Suprapubic skin (tissue), 4 donors: ENCODE data around the gene IQCB1. TPM values are rescaled to one million over a fixed set of nuclear protein-coding genes. Genes with fewer than 3 reads are reported as not detected.

Experiments
- DNase-seq, 2 donors: peaks; one replicate each; pipeline ENCODE4 v3.0.0-alpha.2; 2019; ENCODE audit warnings: low spot score in 2 of 2
- H3K27ac ChIP-seq: fragments of 200-600 bp; sonication (generic); one replicate; pipeline ENCODE4 v1.5.1; 2019
- H3K27me3 ChIP-seq: fragments of 200-600 bp; sonication (generic); one replicate; pipeline ENCODE4 v1.5.1; 2019
- H3K36me3 ChIP-seq: fragments of 200-600 bp; sonication (generic); one replicate; pipeline ENCODE4 v1.5.1; 2019
- H3K4me1 ChIP-seq: fragments of 200-600 bp; sonication (generic); one replicate; pipeline ENCODE4 v1.5.1; 2019
- H3K4me3 ChIP-seq: fragments of 200-600 bp; sonication (generic); one replicate; pipeline ENCODE4 v1.5.1; 2019; ENCODE audit warnings: mild to moderate bottlenecking
- H3K9me3 ChIP-seq: fragments of 200-600 bp; sonication (generic); one replicate; pipeline ENCODE4 v1.5.1; 2019
- CTCF ChIP-seq, 2 donors: fragments of 200-600 bp in 1 of 2; fragments of 450-650 bp in 1 of 2; sonication (generic) in 1 of 2; IDR thresholded peaks; one replicate each; pipeline ENCODE4 v1.5.1; 2016 to 2019; ENCODE audit warnings: antibody characterized with exemption in 2 of 2, mild to moderate bottlenecking in 1 of 2, moderate library complexity in 1 of 2
- EP300 ChIP-seq: sonication (generic); formaldehyde crosslinking; IDR thresholded peaks from one replicate; pipeline ENCODE4 v1.6.1; 2017; ENCODE audit warnings: antibody characterized with exemption
- POLR2A ChIP-seq, 2 donors: fragments of 450-650 bp; IDR thresholded peaks; one replicate each; pipeline ENCODE4 v1.6.1; 2017; ENCODE audit warnings: antibody characterized with exemption in 2 of 2, mild to moderate bottlenecking in 2 of 2, moderate library complexity in 2 of 2
- POLR2AphosphoS5 ChIP-seq, 3 donors: sonication (generic); formaldehyde crosslinking; IDR thresholded peaks; one replicate each; pipeline ENCODE4 v1.6.1; 2017; ENCODE audit warnings: antibody characterized with exemption in 3 of 3
- WGBS: methylation state at CpG from one replicate; pipeline ENCODE4 v1.1.5; 2018; 5-methylcytosine and 5-hydroxymethylcytosine counted together
- total RNA-seq, 4 donors: library from RNA; depleted of rRNA; stranded (reverse); fragments of >200 nt; gene quantifications; one replicate each; pipeline ENCODE4 v1.1.0, GENCODE V29; 2016

The IQCB1 gene
- total RNA-seq, 4 donors from 2014 or later, result 8.1 to 35.8 (median 15.0) TPM

- H3K36me3 ChIP-seq, result peaks cover 77% of the 10 kb centered on the region
- WGBS, result 97% methylated on average over 1 of the region's 1 CpG
- no peak overlapping the region for H3K27ac ChIP-seq
Measured at GRCh38 chr3:121822973-121823372, 11.9 kb downstream of the IQCB1 start.

GRCh38 chr3:121821421-121822199, 13.2 kb downstream of the IQCB1 start:
- WGBS, result 95% methylated on average over 2 of the region's 2 CpGs
- H3K9me3 ChIP-seq, result peaks cover 4% of the 10 kb centered on the region
- TF ChIP-seq CTCF (IDR thresholded peaks at IDR 0.05) (no peak), POLR2AphosphoS5 (IDR thresholded peaks at IDR 0.05) (no peak), EP300 (no peak), POLR2A (IDR thresholded peaks at IDR 0.05) (no peak)
- no peak overlapping the region for H3K27ac ChIP-seq
- no peak for DNase-seq
- H3K36me3 ChIP-seq, result peaks cover 78% of the 10 kb centered on the region
- no peak overlapping the region for H3K4me3 ChIP-seq
- H3K4me1 ChIP-seq, result no peaks in the 10 kb centered on the region
- H3K27me3 ChIP-seq, result no peaks in the 10 kb centered on the region

More at GRCh38 chr3:121822973-121823372, 11.9 kb downstream of the IQCB1 start:
- peaks cover 4% of the 10 kb centered on the region for H3K9me3 ChIP-seq
- H3K4me3 ChIP-seq, result no peak overlapping the region
- H3K4me1 ChIP-seq, result no peaks in the 10 kb centered on the region
- TF ChIP-seq POLR2AphosphoS5 (IDR thresholded peaks at IDR 0.05), result no peak
- TF ChIP-seq POLR2A (IDR thresholded peaks at IDR 0.05), result no peak
- no peaks in the 10 kb centered on the region for H3K27me3 ChIP-seq
- no peak for DNase-seq

GRCh38 chr3:121819236-121819635, 15.6 kb downstream of the IQCB1 start:
- Histone ChIP-seq H3K4me3 (no peak overlapping the region), H3K4me1 (no peaks in the 10 kb centered on the region), H3K36me3 (peaks cover 60% of the 10 kb centered on the region), H3K9me3 (peaks cover 4% of the 10 kb centered on the region), H3K27me3 (no peaks in the 10 kb centered on the region), H3K27ac (no peak overlapping the region)
- TF ChIP-seq CTCF (IDR thresholded peaks at IDR 0.05) (no peak), EP300 (no peak)
- DNase-seq, result no peak
- WGBS, result 95% methylated on average over 3 of the region's 3 CpGs

- no peak overlapping the region for H3K27ac ChIP-seq
- peaks cover 53% of the 10 kb centered on the region for H3K36me3 ChIP-seq
- no peaks in the 10 kb centered on the region for H3K9me3 ChIP-seq
- H3K27me3 ChIP-seq, result no peaks in the 10 kb centered on the region
- no peak overlapping the region for H3K4me3 ChIP-seq
- H3K4me1 ChIP-seq, result no peaks in the 10 kb centered on the region
- DNase-seq, result no peak
- TF ChIP-seq EP300 (no peak), CTCF (IDR thresholded peaks at IDR 0.05) (no peak), POLR2AphosphoS5 (IDR thresholded peaks at IDR 0.05) (no peak), POLR2A (IDR thresholded peaks at IDR 0.05) (no peak)
- WGBS, result 89% methylated on average over 2 of the region's 2 CpGs
Measured at GRCh38 chr3:121818578-121818977, 16.3 kb downstream of the IQCB1 start.

- Histone ChIP-seq H3K36me3 (peaks cover 46% of the 10 kb centered on the region), H3K4me1 (no peaks in the 10 kb centered on the region), H3K4me3 (no peak overlapping the region), H3K27me3 (no peaks in the 10 kb centered on the region), H3K27ac (no peak overlapping the region), H3K9me3 (no peaks in the 10 kb centered on the region)
- DNase-seq, result no peak
- TF ChIP-seq CTCF (IDR thresholded peaks at IDR 0.05) (no peak), POLR2AphosphoS5 (IDR thresholded peaks at IDR 0.05) (no peak), EP300 (no peak)
Measured at GRCh38 chr3:121817753-121818152, 17.1 kb downstream of the IQCB1 start.

- Histone ChIP-seq H3K27me3 (no peaks in the 10 kb centered on the region), H3K27ac (no peak overlapping the region), H3K4me1 (no peaks in the 10 kb centered on the region), H3K9me3 (no peaks in the 10 kb centered on the region), H3K36me3 (peaks cover 42% of the 10 kb centered on the region), H3K4me3 (no peak overlapping the region)
- DNase-seq, result no peak
- WGBS, result 0% methylated on average over 1 of the region's 1 CpG
- TF ChIP-seq EP300 (no peak), CTCF (IDR thresholded peaks at IDR 0.05) (no peak), POLR2A (IDR thresholded peaks at IDR 0.05) (no peak), POLR2AphosphoS5 (IDR thresholded peaks at IDR 0.05) (no peak)
Measured at GRCh38 chr3:121809249-121809648, 25.6 kb downstream of the IQCB1 start.
